KMS-11 (cell line): ENCODE results near the gene ENGASE.

Experiments
- H2AFZ ChIP-seq: fragments of 200-600 bp; sonication (generic); 2 replicates; pipeline ENCODE4 v1.6.1; 2016; ENCODE audit warnings: antibody characterized with exemption, mixed run types, low read depth
- H3K27ac ChIP-seq: fragments of 200-600 bp; sonication (generic); 2 replicates; pipeline ENCODE4 v1.6.1; 2016; ENCODE audit warnings: mild to moderate bottlenecking, mixed run types
- H3K27me3 ChIP-seq: fragments of 200-600 bp; sonication (generic); 2 replicates; pipeline ENCODE4 v1.6.1; 2017; ENCODE audit warnings: mild to moderate bottlenecking, low read depth, mixed run types, moderate library complexity; ENCODE audit not compliant: insufficient read depth
- H3K36me3 ChIP-seq: fragments of 200-600 bp; sonication (generic); 2 replicates; pipeline ENCODE4 v1.6.1; 2017; ENCODE audit warnings: mild to moderate bottlenecking, mixed run types; ENCODE audit not compliant: insufficient read depth
- H3K4me1 ChIP-seq: fragments of 200-600 bp; sonication (generic); 2 replicates; pipeline ENCODE4 v1.6.1; 2016; ENCODE audit warnings: mild to moderate bottlenecking, low read depth, mixed run types; ENCODE audit not compliant: poor library complexity, severe bottlenecking
- H3K4me2 ChIP-seq: fragments of 200-600 bp; sonication (generic); 2 replicates; pipeline ENCODE4 v1.7.0; 2016; ENCODE audit warnings: mild to moderate bottlenecking, mixed run types
- H3K4me3 ChIP-seq: fragments of 200-600 bp; sonication (generic); IDR thresholded peaks from 2 replicates; pipeline ENCODE4 v1.6.1; 2017; ENCODE audit warnings: low read depth, low read length, mixed read lengths; ENCODE audit not compliant: insufficient read depth
- H3K79me2 ChIP-seq: fragments of 200-600 bp; sonication (generic); 2 replicates; pipeline ENCODE4 v1.6.1; 2016; ENCODE audit warnings: low read depth, mixed run types; ENCODE audit not compliant: insufficient read depth
- H3K9ac ChIP-seq: fragments of 200-600 bp; sonication (generic); 2 replicates; pipeline ENCODE4 v1.6.1; 2016; ENCODE audit warnings: mild to moderate bottlenecking, mixed run types
- H4K20me1 ChIP-seq: fragments of 200-600 bp; sonication (generic); 2 replicates; pipeline ENCODE4 v1.6.1; 2016; ENCODE audit warnings: mild to moderate bottlenecking, mixed run types; ENCODE audit not compliant: insufficient read depth
- TF ChIP-seq, protein P1 (sequence below): fragments of 200-600 bp; sonication (generic); conservative IDR thresholded peaks from 2 replicates; pipeline ENCODE4 v1.6.1; 2017; ENCODE audit warnings: low read depth, mild to moderate bottlenecking, antibody characterized with exemption, low read length, moderate library complexity, mixed read lengths

The ENGASE gene

DNA sequence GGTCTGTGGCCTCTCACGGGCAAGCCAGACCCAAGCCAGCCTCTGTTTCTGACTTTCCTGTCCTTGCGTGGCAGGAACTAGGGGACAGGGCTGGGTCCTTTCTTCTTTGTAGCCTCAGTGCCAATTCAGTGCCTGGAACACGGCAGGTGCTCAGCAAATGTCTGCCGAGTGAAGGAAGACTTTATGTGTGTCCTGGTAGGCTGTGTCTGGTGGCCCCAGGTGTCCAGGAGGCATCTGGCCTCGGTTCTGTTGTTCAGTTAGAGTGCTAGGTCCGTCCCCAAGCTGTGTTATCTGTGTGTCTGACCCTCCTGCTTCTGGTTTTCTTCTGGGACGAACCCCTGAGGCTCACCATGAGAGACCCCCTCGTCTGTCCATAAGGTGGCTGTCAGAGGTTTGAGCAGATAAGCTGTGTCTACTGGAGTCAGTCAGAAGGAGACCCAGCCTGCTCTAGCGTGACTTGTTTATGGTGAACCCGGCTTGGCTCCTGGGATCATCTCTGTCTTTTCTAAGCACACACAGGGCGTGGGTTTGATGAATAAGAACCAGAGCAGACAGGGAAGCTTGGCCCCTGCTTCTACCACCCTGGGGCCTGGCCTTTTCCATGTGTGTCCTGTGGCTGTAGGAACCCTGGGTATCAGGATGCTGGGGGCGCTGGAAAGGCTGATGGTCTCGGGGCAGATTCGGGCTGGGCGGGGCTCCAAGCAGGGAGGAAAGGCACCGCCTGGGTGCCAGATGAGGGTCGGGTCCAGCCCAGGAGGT is 39.3 kb downstream of the ENGASE start:
- no peaks in the 10 kb centered on the region for H3K36me3 ChIP-seq
- no peaks in the 10 kb centered on the region for H4K20me1 ChIP-seq
- H3K27me3 ChIP-seq, result peaks cover 96% of the 10 kb centered on the region
- no peaks in the 10 kb centered on the region for H3K79me2 ChIP-seq
- peaks cover 5% of the 10 kb centered on the region for H3K4me1 ChIP-seq
- TF ChIP-seq, protein P1, sequence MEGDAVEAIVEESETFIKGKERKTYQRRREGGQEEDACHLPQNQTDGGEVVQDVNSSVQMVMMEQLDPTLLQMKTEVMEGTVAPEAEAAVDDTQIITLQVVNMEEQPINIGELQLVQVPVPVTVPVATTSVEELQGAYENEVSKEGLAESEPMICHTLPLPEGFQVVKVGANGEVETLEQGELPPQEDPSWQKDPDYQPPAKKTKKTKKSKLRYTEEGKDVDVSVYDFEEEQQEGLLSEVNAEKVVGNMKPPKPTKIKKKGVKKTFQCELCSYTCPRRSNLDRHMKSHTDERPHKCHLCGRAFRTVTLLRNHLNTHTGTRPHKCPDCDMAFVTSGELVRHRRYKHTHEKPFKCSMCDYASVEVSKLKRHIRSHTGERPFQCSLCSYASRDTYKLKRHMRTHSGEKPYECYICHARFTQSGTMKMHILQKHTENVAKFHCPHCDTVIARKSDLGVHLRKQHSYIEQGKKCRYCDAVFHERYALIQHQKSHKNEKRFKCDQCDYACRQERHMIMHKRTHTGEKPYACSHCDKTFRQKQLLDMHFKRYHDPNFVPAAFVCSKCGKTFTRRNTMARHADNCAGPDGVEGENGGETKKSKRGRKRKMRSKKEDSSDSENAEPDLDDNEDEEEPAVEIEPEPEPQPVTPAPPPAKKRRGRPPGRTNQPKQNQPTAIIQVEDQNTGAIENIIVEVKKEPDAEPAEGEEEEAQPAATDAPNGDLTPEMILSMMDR, result no peak
- no peak overlapping the region for H3K9ac ChIP-seq
- no peak overlapping the region for H3K4me2 ChIP-seq
- no peak overlapping the region for H3K4me3 ChIP-seq
- H3K27ac ChIP-seq, result no peak overlapping the region
- H2AFZ ChIP-seq, result no peak overlapping the region

DNA sequence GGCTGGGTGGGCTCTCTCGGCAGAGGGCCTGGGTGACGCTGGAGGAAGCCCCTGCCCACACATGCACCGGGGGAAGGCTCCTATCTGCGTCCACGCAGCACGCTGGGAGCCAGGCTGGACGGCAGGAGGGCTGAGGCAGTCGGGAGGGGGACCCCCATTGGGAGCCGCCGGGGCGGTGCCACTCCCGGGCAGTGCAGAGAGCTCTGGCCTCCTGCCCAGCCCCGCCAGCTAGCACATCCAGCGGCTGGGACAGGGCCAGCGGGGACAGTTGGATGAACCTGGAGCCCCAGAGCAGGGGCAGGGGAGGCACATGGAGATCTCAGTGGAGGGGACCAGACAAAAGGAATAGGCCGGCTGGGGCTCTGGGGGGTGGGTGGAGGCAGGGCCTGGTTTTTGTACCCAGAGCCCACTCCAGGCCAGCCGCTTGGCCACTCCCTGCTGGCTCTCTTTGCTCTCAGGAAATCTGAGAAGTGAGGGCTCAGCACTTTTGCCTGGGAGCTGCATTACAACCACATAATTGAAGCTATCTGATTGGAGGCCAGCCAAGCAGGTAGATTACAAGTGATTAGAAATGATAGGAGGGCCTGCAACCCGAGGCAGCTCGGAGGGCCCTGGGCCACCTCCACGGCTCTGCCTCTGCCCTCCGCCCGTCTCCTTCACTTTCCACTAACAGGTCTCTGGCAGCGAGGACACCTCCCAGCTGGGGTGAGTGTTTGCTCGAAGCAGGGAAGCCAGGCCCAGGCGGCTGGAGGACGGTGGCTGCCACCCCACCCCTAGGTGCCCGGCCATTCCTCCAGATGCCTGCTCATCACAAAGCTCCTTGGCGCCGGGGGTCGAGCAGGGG is 40.1 kb downstream of the ENGASE start:
- TF ChIP-seq, protein P1, result no peak
- Histone ChIP-seq H3K27ac (no peak overlapping the region), H3K9ac (no peak overlapping the region), H2AFZ (no peak overlapping the region), H3K79me2 (no peaks in the 10 kb centered on the region), H3K36me3 (no peaks in the 10 kb centered on the region), H3K4me3 (no peak overlapping the region), H4K20me1 (no peaks in the 10 kb centered on the region), H3K27me3 (peaks cover 96% of the 10 kb centered on the region), H3K4me2 (no peak overlapping the region), H3K4me1 (peaks cover 5% of the 10 kb centered on the region)

DNA sequence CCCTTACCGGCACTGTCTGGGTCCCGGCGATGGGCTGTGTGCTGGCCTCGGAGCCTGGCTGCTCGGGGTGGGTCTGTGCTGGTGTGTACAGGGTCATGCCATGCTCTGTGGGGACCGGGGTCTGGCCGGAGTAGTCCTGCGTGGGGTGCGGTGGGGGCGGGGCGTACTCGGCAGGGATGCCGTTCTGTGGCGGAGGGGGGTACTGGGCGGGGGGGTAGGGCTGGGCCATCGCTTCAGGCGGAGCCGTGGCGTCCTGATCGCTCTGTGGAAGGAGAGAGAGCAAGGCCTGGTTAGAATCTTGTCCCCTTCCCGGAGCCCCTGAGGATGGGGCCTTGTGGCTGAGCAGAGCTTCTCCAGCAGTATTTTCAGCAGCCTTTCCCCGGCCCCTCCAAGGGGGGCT is 40.9 kb downstream of the ENGASE start:
- Histone ChIP-seq H3K4me3 (no peak overlapping the region), H3K79me2 (no peaks in the 10 kb centered on the region), H3K36me3 (no peaks in the 10 kb centered on the region), H3K4me1 (peaks cover 5% of the 10 kb centered on the region), H2AFZ (no peak overlapping the region), H3K27me3 (peaks cover 94% of the 10 kb centered on the region), H3K9ac (no peak overlapping the region), H4K20me1 (no peaks in the 10 kb centered on the region), H3K4me2 (no peak overlapping the region), H3K27ac (no peak overlapping the region)
- TF ChIP-seq, protein P1, result no peak

DNA sequence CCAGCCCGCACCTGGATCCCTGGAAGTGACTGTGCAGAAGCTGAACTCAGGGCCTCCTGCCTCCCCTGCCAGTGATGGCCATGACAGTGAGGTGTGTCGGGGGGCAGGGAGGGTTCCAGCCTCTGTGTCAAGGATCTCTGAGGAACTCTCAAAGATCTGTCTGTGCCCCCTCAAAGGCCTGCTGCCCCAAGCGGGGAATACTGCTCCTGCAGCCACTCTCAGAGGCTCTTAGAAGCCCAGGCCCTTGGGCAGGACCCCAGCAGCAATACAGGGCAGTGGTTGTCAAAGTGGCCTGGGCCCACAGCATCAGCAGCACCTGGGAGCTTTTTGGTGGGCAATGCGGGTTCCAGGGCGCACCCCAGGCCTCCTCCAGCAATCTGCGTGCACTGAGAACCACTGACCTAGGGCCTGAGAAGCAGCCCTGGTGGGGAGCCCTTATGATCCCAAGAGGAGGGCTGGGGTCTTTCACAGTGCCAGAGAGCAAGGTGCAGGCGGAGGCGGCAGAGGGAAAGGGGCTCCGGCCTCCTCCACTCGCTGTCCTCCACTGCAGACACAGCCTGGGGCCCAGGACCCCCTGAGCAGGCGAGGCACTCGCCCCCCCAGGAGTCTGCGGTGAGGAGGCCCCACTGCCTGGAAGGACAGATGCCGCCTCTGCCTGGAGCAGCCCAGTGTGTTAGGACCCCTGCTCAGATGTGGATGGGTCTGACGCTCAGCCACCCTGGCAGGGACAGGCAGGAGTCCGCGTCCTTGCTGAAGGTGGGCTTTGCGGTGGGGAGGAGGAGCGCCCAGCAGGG is 42.1 kb downstream of the ENGASE start:
- Histone ChIP-seq H3K27me3 (peaks cover 93% of the 10 kb centered on the region), H3K36me3 (no peaks in the 10 kb centered on the region), H3K79me2 (no peaks in the 10 kb centered on the region), H3K4me3 (no peak overlapping the region), H3K9ac (no peak overlapping the region), H3K4me2 (no peak overlapping the region), H3K4me1 (peaks cover 5% of the 10 kb centered on the region), H2AFZ (no peak overlapping the region), H3K27ac (no peak overlapping the region), H4K20me1 (no peaks in the 10 kb centered on the region)
- TF ChIP-seq, protein P1, result no peak
